ENCODE results near the gene JAK1.
"Not testable (repeated sequence)": the region's sequence is repeated elsewhere in the genome, so short reads cannot be mapped to it uniquely, and the experiment has no call there.

Gene JAK1

GRCh38 chr1:64934878-64935275, 31.5 kb downstream of the JAK1 start:
- no peak for DNase-seq (ENCODE audit: low read depth, low spot score)
- TF ChIP-seq CTCF (IDR thresholded peaks at IDR 0.05; ENCODE audit: low read depth, low read length), result no peak
- H3K4me3 ChIP-seq (ENCODE audit: low read depth, low read length), result no peak overlapping the region
- in situ Hi-C loops (cut with HindIII; ENCODE audit: low sequenced_read_pairs), result no loop called here

- no peak for TF ChIP-seq CTCF (IDR thresholded peaks at IDR 0.05; ENCODE audit: low read depth, low read length)
- H3K4me3 ChIP-seq (ENCODE audit: low read depth, low read length), result no peak overlapping the region
- in situ Hi-C loops (cut with HindIII; ENCODE audit: low sequenced_read_pairs), result no loop called here
- DNase-seq (ENCODE audit: low read depth, low spot score), result peak; percentile 77
Measured at GRCh38 chr1:64934115-64934877, 32.1 kb downstream of the JAK1 start.

- DNase-seq (ENCODE audit: low read depth, low spot score), result peak; percentile 88
- H3K4me3 ChIP-seq (ENCODE audit: low read depth, low read length), result no peak overlapping the region
- in situ Hi-C loops (cut with HindIII; ENCODE audit: low sequenced_read_pairs), result no loop called here
- no peak for TF ChIP-seq CTCF (IDR thresholded peaks at IDR 0.05; ENCODE audit: low read depth, low read length)
Measured at GRCh38 chr1:64933296-64934070, 32.9 kb downstream of the JAK1 start.

DNA sequence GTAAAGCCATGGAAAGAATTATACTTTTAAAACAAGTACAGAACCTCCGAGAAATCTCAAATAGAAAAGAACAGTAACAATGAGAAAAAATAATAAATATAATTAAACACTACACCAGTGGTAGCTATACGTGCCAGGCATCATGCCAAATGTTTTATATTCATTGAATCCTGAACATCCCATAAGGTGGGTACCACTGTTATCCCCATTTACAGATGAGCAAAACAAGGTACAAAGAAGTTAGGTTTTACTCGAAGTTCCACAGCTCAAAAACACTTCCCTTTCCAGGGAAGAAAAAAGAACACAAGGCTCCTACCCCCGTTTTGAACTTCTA, 33.4 kb downstream of the JAK1 start:
- DNase-seq (ENCODE audit: low read depth, low spot score), result no peak
- in situ Hi-C loops (cut with HindIII; ENCODE audit: low sequenced_read_pairs), result no loop called here
- H3K4me3 ChIP-seq (ENCODE audit: low read depth, low read length), result no peak overlapping the region
- no peak for TF ChIP-seq CTCF (IDR thresholded peaks at IDR 0.05; ENCODE audit: low read depth, low read length)

DNA sequence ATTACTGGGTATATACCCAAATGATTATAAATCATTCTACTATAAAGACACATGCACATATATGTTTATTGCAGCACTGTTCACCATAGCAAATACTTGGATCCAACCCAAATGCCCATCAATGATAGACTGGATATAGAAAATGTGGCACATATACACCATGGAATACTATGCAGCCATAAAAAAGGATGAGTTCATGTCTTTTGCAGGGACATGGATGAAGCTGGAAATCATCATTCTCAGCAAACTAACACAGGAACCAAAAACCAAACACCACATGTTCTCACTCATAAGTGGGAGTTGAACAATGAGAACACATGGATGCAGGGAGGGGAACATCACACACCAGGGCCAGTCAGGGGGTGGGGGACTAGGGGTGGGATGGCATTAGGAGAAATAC, 35.7 kb downstream of the JAK1 start:
- DNase-seq (ENCODE audit: low read depth, low spot score); H3K4me3 ChIP-seq (ENCODE audit: low read depth, low read length); in situ Hi-C loops (cut with HindIII; ENCODE audit: low sequenced_read_pairs): not testable (repeated sequence)

DNA sequence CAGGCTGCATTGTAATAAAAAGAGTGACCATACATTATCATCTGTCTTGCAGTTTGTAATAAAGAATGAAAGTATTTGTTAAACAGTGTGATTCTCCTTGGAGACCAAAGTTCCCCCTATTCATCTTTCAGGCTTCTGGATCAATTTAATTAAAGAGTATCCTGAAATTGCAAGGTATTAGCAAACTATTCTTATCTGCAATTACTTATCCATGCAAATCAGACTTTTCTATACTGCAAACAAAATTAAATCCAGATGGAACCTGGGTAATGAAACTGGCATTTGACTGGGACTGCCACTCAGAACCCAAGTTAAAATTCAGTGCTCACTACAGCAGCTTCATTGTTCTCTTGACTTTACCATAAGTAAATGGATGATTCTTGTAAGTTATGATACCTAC, 37.1 kb downstream of the JAK1 start:
- in situ Hi-C loops (cut with HindIII; ENCODE audit: low sequenced_read_pairs), result no loop called here

More for the DNA sequence above, 37.1 kb downstream of the JAK1 start:
- H3K4me3 ChIP-seq (ENCODE audit: low read depth, low read length), result no peak overlapping the region
- DNase-seq (ENCODE audit: low read depth, low spot score), result no peak
- no peak for TF ChIP-seq CTCF (IDR thresholded peaks at IDR 0.05; ENCODE audit: low read depth, low read length)
